PC-3 (cell line): ENCODE data around the gene PKD1L1.

ENCODE experiments used
- EZH2 ChIP-seq: fragments of 300-600 bp; sonication (generic); IDR thresholded peaks from one replicate; pipeline ENCODE4 v1.6.1; 2017; ENCODE audit warnings: antibody characterized with exemption, mild to moderate bottlenecking, low read length; ENCODE audit not compliant: unreplicated experiment
- EZH2phosphoT487 ChIP-seq: fragments of 300-600 bp; sonication (generic); IDR thresholded peaks from 2 replicates; pipeline ENCODE4 v1.6.1; 2018; ENCODE audit warnings: mild to moderate bottlenecking, antibody characterized with exemption, low read length, borderline replicate concordance
- TF ChIP-seq, protein P1 (sequence below): fragments of 300-600 bp; sonication (generic); conservative IDR thresholded peaks from 2 replicates; pipeline ENCODE4 v1.5.1; 2017; ENCODE audit warnings: antibody characterized with exemption, low read depth, mild to moderate bottlenecking, low read length

DNA sequence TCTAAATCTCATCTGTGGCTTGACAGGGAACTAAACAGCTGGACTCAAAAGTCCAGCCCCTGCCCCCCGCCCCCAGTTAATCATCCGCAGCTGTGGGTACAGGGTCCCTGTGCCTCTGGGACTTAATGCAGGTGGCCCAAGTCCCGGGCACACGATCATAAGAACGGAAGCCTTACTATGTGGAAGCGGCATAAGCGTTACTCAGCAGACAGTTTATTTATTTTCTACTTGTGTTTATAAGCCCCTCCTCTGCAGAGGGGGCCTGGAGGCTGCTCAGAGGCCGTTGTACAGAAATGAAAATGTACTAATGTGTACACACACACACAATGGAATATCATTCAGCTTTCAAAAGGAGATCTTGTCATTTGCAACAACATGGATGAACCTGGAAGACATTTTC is 208.4 kb downstream of the PKD1L1 start:
- TF ChIP-seq EZH2 (no peak), EZH2phosphoT487 (no peak)
- TF ChIP-seq, protein P1, sequence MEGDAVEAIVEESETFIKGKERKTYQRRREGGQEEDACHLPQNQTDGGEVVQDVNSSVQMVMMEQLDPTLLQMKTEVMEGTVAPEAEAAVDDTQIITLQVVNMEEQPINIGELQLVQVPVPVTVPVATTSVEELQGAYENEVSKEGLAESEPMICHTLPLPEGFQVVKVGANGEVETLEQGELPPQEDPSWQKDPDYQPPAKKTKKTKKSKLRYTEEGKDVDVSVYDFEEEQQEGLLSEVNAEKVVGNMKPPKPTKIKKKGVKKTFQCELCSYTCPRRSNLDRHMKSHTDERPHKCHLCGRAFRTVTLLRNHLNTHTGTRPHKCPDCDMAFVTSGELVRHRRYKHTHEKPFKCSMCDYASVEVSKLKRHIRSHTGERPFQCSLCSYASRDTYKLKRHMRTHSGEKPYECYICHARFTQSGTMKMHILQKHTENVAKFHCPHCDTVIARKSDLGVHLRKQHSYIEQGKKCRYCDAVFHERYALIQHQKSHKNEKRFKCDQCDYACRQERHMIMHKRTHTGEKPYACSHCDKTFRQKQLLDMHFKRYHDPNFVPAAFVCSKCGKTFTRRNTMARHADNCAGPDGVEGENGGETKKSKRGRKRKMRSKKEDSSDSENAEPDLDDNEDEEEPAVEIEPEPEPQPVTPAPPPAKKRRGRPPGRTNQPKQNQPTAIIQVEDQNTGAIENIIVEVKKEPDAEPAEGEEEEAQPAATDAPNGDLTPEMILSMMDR, result no peak
